GM18861 (cell line): ENCODE results near the gene MT1B.
"Not testable (repeated sequence)": the region's sequence is repeated elsewhere in the genome, so short reads cannot be mapped to it uniquely, and the experiment has no call there.

Source experiments
- ATAC-seq: cut with Tn5 transposase; IDR thresholded peaks from one replicate; pipeline ENCODE4 v1.9.1; 2021; ENCODE audit not compliant: unreplicated experiment

The MT1B gene

GRCh38 chr16:56637814-56638750 is 13.6 kb upstream of the MT1B start, which contains the start of gene MT1A:
TSS of gene MT1A (plus strand) at chr16:56638666. CDS start at chr16:56638739, 73 bp downstream.
- no peak for ATAC-seq

- no peak for ATAC-seq
Observed at GRCh38 chr16:56639045-56639444, 12.6 kb upstream of the MT1B start.

- ATAC-seq = no peak
Observed at GRCh38 chr16:56640076-56640475, 11.6 kb upstream of the MT1B start.

DNA sequence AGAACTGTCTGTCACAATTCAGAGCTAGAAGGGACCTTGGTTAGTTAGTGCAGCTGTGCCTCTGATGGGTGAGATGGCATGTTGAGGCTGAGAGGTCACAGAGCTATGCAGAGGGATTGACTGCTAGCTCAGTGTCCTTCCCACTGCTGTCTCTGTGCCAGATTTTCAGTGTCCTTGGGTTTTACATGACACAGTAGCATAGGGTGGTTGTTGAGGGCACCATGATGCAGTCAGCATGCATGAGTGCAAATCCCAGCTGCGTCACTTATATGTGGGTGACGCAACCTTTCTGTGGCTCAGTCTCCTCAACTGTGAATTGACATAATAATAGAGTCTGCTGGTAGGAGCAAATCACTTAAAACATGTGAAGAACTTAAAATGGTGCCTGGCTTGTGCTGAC is 10.5 kb upstream of the MT1B start:
- no peak for ATAC-seq

DNA sequence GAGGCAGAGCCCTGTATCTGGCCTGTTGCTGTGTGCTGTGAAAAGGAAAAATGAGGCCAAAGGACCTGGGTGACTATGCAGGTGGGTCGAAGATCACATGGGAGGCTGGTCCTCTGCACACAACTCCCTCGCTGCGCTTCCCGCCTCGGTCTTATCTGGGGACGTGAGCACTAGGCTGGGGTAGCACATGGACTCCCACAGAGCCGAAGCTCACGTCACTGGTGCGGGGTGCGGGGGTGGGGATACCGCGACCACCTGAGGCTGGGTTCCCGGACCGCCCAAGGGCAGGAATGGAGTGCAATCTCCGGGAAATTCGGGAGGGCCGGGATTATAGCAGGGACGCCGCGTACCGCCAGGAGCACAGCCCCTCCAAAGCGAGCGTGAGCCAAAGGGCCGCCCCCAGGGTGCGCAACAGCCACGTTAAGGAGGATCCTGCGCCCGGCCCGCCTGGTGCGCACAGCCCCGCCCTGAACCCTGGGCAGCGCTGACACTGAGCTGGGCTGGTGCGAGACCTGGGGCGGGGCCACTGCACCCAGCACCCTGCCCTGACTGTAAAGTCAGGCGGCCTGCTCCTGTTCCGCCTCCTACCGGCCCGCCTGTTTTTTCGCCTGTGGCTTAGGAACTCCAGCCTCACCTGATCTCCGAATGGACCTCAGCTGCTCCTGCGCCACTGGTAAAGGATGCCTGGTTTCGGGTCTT is 8.5 kb upstream of the MT1B start:
- peak; percentile 63 for ATAC-seq

GRCh38 chr16:56643833-56644232 is 7.9 kb upstream of the MT1B start:
- ATAC-seq = no peak

DNA sequence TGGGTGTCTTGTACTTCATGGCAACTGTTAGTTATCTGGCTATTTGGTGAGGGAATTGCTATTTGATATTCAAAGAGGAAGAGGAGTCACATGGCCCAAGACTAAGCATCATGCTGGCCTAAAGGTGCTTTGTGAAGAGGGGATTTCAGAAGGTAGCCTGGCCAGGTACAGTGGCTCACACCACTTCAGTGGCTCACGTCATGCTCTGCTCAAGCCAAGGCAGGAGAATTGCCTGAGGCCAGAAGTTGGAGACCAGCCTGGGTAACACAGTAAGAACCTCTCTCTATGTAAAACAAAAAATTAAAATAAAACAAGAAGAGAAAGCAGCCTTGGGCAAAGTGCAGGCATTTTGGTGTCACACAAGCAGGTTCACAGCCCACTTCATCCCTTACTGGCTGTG is 6.4 kb upstream of the MT1B start:
- ATAC-seq = no peak

DNA sequence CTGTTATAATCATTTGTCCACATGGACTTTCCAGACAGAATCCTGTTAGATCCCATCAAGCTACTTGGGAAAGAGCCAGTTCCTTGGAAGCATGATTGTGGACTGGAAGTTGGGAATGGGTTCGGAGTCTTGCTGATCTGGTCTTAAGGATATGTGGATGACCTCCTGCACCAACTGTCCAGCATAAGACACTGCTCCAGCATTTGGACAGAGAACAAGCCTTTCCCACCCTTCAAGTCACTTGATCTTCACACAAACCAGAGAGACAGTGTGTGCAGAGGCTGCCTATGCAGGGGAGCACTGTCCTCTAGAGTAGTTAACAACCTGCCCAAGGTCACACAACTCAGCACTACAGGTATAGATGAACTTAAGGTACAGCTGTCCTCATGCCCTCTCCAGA is 5.8 kb upstream of the MT1B start:
- no peak for ATAC-seq

- ATAC-seq = no peak
Observed at GRCh38 chr16:56647641-56648431, 3.9 kb upstream of the MT1B start.

GRCh38 chr16:56649271-56649670 is 2.4 kb upstream of the MT1B start:
- ATAC-seq = no peak

DNA sequence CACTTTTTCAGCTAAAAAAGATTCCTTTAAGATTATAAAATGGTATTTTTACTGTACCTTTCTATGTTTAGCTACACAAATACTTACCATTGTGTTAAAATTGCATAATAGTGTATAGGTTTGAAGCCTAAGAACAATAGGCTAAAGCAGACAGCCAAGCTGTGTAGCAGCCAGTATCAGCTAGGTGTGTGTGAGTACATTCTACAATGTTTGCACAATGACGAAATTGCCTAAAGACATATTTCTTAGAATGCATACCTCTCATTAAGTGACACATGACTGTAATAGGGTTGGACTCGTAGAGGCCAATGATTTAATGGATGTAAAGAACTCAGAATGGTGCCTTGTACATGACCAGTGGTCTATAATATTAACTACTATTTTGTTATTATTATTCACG is 1.9 kb upstream of the MT1B start:
- no peak for ATAC-seq

DNA sequence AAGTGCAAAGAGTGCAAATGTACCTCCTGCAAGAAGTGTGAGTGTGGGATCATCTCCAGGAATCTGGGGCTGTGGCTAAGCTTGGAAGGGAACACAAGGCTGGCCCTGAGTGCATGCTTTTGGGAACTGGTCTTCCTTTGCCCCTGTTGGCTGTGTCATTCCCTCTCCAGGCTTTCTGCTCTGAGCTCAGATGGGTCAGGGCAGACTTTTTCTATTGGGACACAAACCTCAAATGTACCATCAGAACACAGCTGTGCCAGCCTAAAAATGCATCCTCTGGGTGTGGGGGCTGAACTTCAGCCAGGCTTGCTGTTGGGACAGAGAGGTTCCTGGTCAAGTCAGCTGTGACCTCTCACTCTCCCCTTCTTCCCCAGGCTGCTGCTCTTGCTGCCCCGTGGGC is 914 bp downstream of the MT1B start:
- ATAC-seq = no peak

DNA sequence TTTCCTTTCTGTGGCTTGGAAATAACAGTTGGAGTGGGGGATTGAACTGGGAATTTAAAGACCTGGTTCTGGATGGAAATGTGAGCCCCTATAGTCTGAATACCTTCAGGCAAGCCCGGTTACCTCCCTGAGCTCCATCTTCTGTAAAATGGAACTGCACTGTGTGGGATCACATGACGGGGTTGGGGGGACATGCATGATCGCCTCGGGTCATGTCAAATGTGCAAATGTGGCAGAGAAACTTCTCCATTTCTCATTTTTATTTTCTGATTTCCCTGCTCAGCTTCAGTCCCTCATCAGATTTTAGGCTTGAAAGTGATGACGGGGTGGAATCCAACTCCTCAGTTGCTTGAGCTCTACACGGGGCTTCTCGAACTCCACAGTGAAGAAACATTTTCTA is 1.5 kb downstream of the MT1B start:
- no peak for ATAC-seq

GRCh38 chr16:56657555-56658326 is 6.1 kb downstream of the MT1B start, which contains the start of gene MT1F:
TSS of gene MT1F (plus strand) at chr16:56657959. CDS start at chr16:56658059, 100 bp downstream.
- ATAC-seq = no peak

GRCh38 chr16:56658327-56658875 is 6.7 kb downstream of the MT1B start:
- ATAC-seq = no peak

DNA sequence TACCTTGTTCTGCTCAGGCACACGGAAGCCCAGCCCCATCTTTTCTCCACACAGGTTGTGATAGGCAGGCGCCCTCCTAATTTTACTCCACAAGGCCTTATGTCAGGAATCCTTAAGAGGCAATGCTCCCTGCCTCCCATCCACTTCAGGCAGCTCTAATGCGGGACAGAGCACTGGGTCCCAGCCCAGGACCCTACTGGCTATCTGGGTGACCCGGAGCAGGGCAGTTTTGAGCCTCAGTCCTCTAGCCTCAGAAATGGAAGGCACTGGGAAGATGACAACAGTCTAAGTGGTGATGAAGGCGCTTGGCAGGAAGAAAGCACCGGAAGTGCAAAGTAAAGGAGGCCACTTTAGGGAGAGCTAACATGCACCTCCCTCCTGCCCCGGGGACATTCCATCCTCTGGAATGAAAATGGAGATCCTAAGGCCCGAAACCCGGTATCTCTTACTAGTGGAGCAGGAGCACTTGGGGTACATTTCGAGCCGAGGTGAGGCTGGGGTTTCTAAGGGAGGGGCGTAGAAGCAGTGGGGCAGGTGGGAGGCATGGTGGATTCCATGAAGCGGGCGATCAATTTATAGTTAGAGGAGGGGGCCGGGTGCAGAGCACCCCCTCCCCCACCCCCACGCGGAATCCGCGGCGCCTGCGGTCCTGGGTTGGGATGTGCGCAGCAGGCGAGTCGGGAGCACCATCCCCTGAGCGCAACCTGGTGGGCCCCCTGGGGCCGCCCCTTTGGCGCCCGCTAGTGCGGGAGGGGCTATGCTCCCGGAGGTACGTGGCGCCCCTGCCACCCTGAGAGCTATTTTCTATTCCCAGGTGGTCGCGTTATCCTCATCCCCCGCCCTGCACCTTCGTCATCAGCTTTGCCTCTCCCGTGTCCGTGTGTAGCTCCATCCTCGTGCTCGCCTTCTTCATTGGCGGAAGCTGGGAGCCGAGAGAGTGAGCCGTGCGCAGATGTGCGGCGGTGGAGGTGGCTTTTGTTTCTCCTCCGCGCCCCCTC is 11.0 kb downstream of the MT1B start:
- ATAC-seq = no peak

DNA sequence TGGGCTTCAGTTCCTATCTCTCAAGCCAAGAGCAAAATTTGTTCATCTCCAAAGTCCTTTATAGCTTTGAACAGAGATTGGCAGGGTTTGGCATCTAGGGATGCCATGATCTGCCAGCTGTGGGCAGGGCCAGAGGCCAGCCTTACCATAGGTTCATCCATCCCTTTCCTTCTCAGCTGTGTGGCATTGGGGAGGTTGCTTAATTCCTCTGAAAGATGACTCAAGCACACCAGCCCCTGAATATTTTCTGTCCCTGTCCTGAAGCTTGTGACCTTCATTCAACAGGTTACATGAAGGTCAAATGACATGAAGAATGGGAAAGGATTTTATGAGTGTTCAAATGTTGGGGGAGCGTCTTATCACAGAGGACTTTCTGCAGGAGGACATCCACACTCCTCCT is 12.8 kb downstream of the MT1B start:
- no peak for ATAC-seq

DNA sequence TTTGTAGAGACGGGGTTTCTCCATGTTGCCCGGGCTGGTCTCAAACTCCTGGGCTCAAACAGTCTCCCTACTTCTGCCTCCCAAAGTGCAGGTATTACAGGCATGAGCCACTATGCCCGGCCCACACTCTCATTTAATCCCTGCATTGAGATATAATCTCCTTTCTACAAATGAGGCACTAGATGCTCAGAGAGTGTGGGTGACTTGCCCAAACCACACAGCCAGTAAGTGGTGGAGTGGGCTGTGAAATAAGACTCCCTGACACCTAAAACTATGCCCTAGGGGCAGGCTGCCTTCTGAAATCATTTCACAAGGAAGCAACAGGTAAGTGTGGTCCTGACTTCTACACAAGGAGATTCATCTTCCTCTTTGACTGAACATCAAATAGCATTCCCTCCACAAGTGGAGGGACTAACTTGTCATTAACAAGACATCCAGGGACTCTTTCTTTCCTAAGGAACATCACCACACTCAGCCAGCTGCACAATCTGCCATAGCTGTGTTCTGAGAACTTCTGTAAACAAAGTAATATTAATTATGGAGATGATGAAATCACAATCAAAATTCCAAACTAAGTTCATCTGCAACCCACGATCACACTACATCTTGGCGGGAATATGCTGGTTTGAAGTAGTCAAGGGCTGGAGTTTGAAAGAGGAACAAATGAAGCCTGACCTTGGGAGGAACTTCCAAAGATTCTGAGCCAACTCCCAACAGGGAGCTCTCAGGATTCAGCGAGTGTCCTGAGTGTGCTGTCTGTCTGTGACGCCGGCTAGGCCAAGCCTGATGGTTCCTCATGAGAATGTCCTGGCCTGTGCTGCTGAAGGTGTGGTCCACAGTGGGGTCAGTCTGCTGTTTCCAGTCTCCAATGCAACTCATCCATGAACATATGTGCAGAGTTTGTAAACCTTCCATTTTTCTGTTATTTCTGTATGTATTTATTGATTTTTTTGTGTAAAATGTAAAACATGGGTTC is 13.9 kb downstream of the MT1B start:
- not testable (repeated sequence) for ATAC-seq
